GM12872 (cell line): Measurements from ENCODE around the gene SH3PXD2A.

ENCODE experiments used
- CTCF ChIP-seq: IDR thresholded peaks from 3 replicates; pipeline ENCODE4 v1.5.1; 2011; ENCODE audit warnings: low read depth, mild to moderate bottlenecking, low read length, moderate library complexity; ENCODE audit not compliant: insufficient read depth

SH3PXD2A gene

GRCh38 chr10:103668351-103669242, 186.8 kb downstream of the SH3PXD2A start:
- TF ChIP-seq CTCF: no peak

GRCh38 chr10:103667356-103667755, 188.0 kb downstream of the SH3PXD2A start:
- TF ChIP-seq CTCF: no peak

- TF ChIP-seq CTCF: no peak
These were observed 188.6 kb downstream of the SH3PXD2A start for GRCh38 chr10:103666762-103667150.

- peak; percentile 60 for TF ChIP-seq CTCF
These were observed 189.2 kb downstream of the SH3PXD2A start for GRCh38 chr10:103666087-103666761.

- TF ChIP-seq CTCF: no peak
These were observed 190.1 kb downstream of the SH3PXD2A start for GRCh38 chr10:103665162-103665889.

GRCh38 chr10:103663802-103664201, 191.6 kb downstream of the SH3PXD2A start:
- TF ChIP-seq CTCF: no peak

- no peak for TF ChIP-seq CTCF
These were observed 192.1 kb downstream of the SH3PXD2A start for GRCh38 chr10:103663236-103663635.
